ENCODE measurements around the gene TRIM29. TPM values are rescaled to one million over a fixed set of nuclear protein-coding genes. Genes with fewer than 3 reads are reported as not detected.

The TRIM29 gene
- total and polyA plus RNA-seq, 10 of the 15 experiments (the other 5 are each of a cell fraction or from before 2014, with no cell fraction given), result 0.08 to 0.67 (median 0.26) TPM; not detected in 5

DNA sequence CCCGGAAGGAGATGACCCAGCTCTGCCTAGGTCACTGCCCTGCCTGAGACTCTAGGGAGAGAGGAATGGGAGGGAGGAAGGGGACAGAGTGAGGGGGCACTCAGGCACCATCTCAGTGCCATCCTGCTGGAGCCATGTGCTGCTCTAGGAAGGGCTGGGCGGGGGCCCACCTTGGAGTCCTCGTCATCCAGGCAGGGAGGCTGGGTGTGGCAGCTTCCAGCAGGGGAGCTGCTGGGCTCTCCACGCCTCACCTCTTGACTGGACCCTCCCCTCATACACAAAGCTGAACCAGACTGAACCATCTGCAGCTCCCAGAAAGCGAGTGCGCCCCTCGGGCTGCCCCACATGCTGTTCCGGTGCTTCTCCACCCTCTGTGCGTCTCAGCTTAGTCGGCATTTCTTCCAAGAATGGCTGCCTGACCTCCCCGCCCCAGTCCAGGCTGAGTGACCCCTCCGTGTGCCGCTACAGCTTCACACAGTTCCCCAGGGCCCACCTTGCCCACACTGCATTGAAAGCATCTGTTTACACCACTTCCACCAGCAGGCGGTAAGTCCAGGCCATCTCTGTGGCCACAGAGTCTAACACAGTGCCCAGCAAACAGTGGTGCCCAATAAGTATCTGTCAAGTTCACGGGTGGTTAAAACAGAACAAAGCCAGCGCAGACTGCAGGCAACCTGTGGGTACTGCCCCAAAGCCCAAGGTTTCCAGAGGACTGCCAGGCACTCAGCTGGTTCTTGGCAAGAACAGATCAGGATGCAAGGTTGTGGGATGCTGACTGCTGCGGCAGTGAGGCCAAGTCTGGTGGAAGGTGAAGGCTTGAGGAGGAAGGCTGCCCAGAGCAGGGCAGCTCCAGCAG, 9.4 kb upstream of the TRIM29 start:
- ChIA-PET POLR2A (no interaction called here), CTCF (no interaction called here), RAD21 (ENCODE audit: unreplicated experiment) (no interaction called here), SMC1A (ENCODE audit: uncharacterized antibody, unreplicated experiment) (interaction anchor here (0.7 kb wide), 1 partner anchor 101 kb away, joined by 3 read pairs; no protein-coding TSS in a partner anchor)
- no TSS peak for BruUV-seq (replicated peaks)
- H3K36me3 ChIP-seq (ENCODE audit: control insufficient read depth in 2 of 2, insufficient read depth in 2 of 2, low read length in 1 of 2), result no peaks in the 10 kb centered on the region
- DNase-seq (ENCODE audit: low read depth, low spot score), result no peak
- 30% methylated on average over 17 of the region's 17 CpGs for whole genome bisulfite sequencing (ENCODE audit: insufficient coverage, insufficient replicate concordance, low lambda C conversion rate, missing lambda C conversion rate)
- H3K27ac ChIP-seq (ENCODE audit: control insufficient read depth, insufficient read depth), result no peak overlapping the region
- H3K4me3 ChIP-seq, result no peak overlapping the region
- in situ Hi-C loops (cut with MboI), result no loop called here
- TF ChIP-seq HDAC2 (IDR thresholded peaks at IDR 0.05) (no peak), CBX5 (IDR thresholded peaks at IDR 0.05; ENCODE audit: low read depth) (no peak), IKZF2 (IDR thresholded peaks at IDR 0.05) (no peak), TBL1XR1 (IDR thresholded peaks at IDR 0.05; ENCODE audit: low read depth, low read length) (no peak), TARDBP (IDR thresholded peaks at IDR 0.05; ENCODE audit: borderline replicate concordance) (no peak), NFYA (IDR thresholded peaks at IDR 0.05; ENCODE audit: borderline replicate concordance, low read depth, low read length) (no peak), NFXL1 (IDR thresholded peaks at IDR 0.05; ENCODE audit: borderline replicate concordance) (no peak), CHD2 (IDR thresholded peaks at IDR 0.05; ENCODE audit: borderline replicate concordance, low read depth, low read length) (no peak), ZNF207 (IDR thresholded peaks at IDR 0.05; ENCODE audit: borderline replicate concordance) (no peak), CREM (IDR thresholded peaks at IDR 0.05; ENCODE audit: low read depth) (no peak), SRF (IDR thresholded peaks at IDR 0.05; ENCODE audit: low read depth in 2 of 2, low read length in 2 of 2) (no peak), FOS (IDR thresholded peaks at IDR 0.05; ENCODE audit: borderline replicate concordance, extremely low read depth, insufficient read length) (no peak), MTA2 (IDR thresholded peaks at IDR 0.05; ENCODE audit: low read depth) (no peak)
- TF ChIP-seq, protein P1, sequence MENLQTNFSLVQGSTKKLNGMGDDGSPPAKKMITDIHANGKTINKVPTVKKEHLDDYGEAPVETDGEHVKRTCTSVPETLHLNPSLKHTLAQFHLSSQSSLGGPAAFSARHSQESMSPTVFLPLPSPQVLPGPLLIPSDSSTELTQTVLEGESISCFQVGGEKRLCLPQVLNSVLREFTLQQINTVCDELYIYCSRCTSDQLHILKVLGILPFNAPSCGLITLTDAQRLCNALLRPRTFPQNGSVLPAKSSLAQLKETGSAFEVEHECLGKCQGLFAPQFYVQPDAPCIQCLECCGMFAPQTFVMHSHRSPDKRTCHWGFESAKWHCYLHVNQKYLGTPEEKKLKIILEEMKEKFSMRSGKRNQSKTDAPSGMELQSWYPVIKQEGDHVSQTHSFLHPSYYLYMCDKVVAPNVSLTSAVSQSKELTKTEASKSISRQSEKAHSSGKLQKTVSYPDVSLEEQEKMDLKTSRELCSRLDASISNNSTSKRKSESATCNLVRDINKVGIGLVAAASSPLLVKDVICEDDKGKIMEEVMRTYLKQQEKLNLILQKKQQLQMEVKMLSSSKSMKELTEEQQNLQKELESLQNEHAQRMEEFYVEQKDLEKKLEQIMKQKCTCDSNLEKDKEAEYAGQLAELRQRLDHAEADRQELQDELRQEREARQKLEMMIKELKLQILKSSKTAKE (IDR thresholded peaks at IDR 0.05; ENCODE audit: low read depth, poor library complexity, severe bottlenecking), result no peak
- TF ChIP-seq, protein P2, sequence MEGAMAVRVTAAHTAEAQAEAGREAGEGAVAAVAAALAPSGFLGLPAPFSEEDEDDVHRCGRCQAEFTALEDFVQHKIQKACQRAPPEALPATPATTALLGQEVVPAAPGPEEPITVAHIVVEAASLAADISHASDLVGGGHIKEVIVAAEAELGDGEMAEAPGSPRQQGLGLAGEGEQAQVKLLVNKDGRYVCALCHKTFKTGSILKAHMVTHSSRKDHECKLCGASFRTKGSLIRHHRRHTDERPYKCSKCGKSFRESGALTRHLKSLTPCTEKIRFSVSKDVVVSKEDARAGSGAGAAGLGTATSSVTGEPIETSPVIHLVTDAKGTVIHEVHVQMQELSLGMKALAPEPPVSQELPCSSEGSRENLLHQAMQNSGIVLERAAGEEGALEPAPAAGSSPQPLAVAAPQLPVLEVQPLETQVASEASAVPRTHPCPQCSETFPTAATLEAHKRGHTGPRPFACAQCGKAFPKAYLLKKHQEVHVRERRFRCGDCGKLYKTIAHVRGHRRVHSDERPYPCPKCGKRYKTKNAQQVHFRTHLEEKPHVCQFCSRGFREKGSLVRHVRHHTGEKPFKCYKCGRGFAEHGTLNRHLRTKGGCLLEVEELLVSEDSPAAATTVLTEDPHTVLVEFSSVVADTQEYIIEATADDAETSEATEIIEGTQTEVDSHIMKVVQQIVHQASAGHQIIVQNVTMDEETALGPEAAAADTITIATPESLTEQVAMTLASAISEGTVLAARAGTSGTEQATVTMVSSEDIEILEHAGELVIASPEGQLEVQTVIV (IDR thresholded peaks at IDR 0.05; ENCODE audit: borderline replicate concordance, partially characterized antibody), result no peak
- TF ChIP-seq, protein P3, sequence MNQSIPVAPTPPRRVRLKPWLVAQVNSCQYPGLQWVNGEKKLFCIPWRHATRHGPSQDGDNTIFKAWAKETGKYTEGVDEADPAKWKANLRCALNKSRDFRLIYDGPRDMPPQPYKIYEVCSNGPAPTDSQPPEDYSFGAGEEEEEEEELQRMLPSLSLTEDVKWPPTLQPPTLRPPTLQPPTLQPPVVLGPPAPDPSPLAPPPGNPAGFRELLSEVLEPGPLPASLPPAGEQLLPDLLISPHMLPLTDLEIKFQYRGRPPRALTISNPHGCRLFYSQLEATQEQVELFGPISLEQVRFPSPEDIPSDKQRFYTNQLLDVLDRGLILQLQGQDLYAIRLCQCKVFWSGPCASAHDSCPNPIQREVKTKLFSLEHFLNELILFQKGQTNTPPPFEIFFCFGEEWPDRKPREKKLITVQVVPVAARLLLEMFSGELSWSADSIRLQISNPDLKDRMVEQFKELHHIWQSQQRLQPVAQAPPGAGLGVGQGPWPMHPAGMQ (IDR thresholded peaks at IDR 0.05; ENCODE audit: borderline replicate concordance), result no peak
- H2AFZ ChIP-seq (ENCODE audit: control insufficient read depth, low read depth, low read length), result no peak overlapping the region
- H3K4me1 ChIP-seq (ENCODE audit: control insufficient read depth, insufficient read depth, low read length), result no peaks in the 10 kb centered on the region
- FAIRE-seq, result no peak
- no peak for ATAC-seq
- H3K79me2 ChIP-seq (ENCODE audit: control insufficient read depth, insufficient read depth, low read length), result no peaks in the 10 kb centered on the region
- intact Hi-C loops (cut with micrococcal nuclease; ENCODE audit: unreplicated experiment), result no loop called here
- no peaks in the 10 kb centered on the region for H4K20me1 ChIP-seq (ENCODE audit: control insufficient read depth, insufficient read depth)
- no peak overlapping the region for H3K9ac ChIP-seq (ENCODE audit: control insufficient read depth, insufficient read depth, low read length)
- H3K9me3 ChIP-seq (replicated peaks; ENCODE audit: control insufficient read depth, insufficient read depth, low read length), result no peaks in the 10 kb centered on the region
- no peak overlapping the region for H3K4me2 ChIP-seq (ENCODE audit: control insufficient read depth, insufficient read depth)
- H3K27me3 ChIP-seq (replicated peaks in 1 of 2; ENCODE audit: control insufficient read depth in 2 of 2, insufficient read depth in 2 of 2, low read length in 1 of 2), result peaks cover 7 to 12% of the 10 kb centered on the region in 2 experiments; a peak in 3 of 4 replicates
